ENCODE measurements around the gene HACD2. TPM values are rescaled to one million over a fixed set of nuclear protein-coding genes. Genes with fewer than 3 reads are reported as not detected.
"Not testable (repeated sequence)": the region's sequence is repeated elsewhere in the genome, so short reads cannot be mapped to it uniquely, and the experiment has no call there.

Gene HACD2
- total RNA-seq, 1 experiment from 2014 or later, result 43.0 TPM

DNA sequence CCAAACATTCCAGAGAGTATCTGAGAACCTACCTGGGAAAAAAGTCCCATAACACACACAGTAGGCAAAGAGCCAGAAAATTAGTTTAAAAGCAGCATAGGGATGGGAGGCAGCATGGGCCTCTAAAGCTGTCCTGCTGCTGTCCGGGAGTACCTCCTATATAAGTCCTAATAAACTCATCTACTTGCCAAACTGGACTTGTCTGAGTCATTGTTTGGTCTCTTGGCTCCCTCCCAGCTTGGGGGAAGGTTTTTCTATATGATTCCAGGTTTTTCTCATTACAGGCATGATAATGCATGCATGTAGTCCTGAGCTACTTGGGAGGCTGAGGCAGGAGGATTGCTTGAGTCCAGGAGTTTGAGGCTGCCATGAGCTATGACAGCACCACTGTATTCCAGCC is 17.5 kb upstream of the HACD2 start (continued):
- TF ChIP-seq EZH2phosphoT487 (IDR thresholded peaks at IDR 0.05; ENCODE audit: borderline replicate concordance) (no peak), RAD21 (IDR thresholded peaks at IDR 0.05; ENCODE audit: low read depth) (0 out of 2 replicates have a peak, but pooled peaks have one; percentile 11)

GRCh38 chr3:123600863-123601262 is 16.0 kb upstream of the HACD2 start:
- BruUV-seq (replicated peaks); ATAC-seq; H3K36me3 ChIP-seq (ENCODE audit: control insufficient read depth in 1 of 2, insufficient read depth in 2 of 2, low read length in 2 of 2); H3K27ac ChIP-seq (ENCODE audit: low read depth, low read length); DNase-seq (ENCODE audit: low read depth, low spot score); H3K9me3 ChIP-seq (ENCODE audit: control insufficient read depth in 1 of 2, insufficient read depth in 1 of 2, low read depth in 1 of 2, low read length in 2 of 2); H3K27me3 ChIP-seq (ENCODE audit: insufficient read depth, low read length); H3K4me3 ChIP-seq (replicated peaks in 1 of 2; ENCODE audit: low read depth in 1 of 2, low read length in 2 of 2); H4K20me1 ChIP-seq (ENCODE audit: insufficient read depth); H3K9ac ChIP-seq (ENCODE audit: low read length); intact Hi-C loops (cut with micrococcal nuclease); H2AFZ ChIP-seq (ENCODE audit: low read depth, low read length, poor library complexity, severe bottlenecking); RAD21 ChIA-PET (ENCODE audit: low non-redundant PET in 1 of 2, low total read pairs in 2 of 2, uncharacterized antibody in 2 of 2, unreplicated experiment in 2 of 2); H3K9me2 ChIP-seq (ENCODE audit: insufficient read depth); H3K79me2 ChIP-seq (ENCODE audit: insufficient read depth, low read length); CTCF ChIA-PET: not testable (repeated sequence)
- H3K4me2 ChIP-seq (ENCODE audit: low read length), result peak overlapping the region; percentile 67
- TF ChIP-seq SP1 (IDR thresholded peaks at IDR 0.05; ENCODE audit: low read depth) (peak; percentile 34; the same call in 1 of the 2 replicates), JUND (IDR thresholded peaks at IDR 0.05) (peak; percentile 22; the same call in 1 of the 2 replicates)
- H3K4me1 ChIP-seq (ENCODE audit: control insufficient read depth in 1 of 2, insufficient read depth in 2 of 2, low read length in 2 of 2), result peaks cover 51 to 61% of the 10 kb centered on the region in 2 experiments
- POLR2A ChIA-PET, result interaction anchor here (1.4 kb wide), 1 partner anchor 15 kb away, joined by 8 read pairs; no protein-coding TSS in a partner anchor

GRCh38 chr3:123597561-123597960 is 12.7 kb upstream of the HACD2 start:
- no peak overlapping the region for H3K9ac ChIP-seq (ENCODE audit: low read length)
- H2AFZ ChIP-seq (ENCODE audit: low read depth, low read length, poor library complexity, severe bottlenecking), result no peak overlapping the region
- no peak for ATAC-seq
- CTCF ChIA-PET, result no interaction called here
- intact Hi-C loops (cut with micrococcal nuclease), result no loop called here
- POLR2A ChIA-PET, result no interaction called here
- no peaks in the 10 kb centered on the region for H3K27me3 ChIP-seq (ENCODE audit: insufficient read depth, low read length)
- TF ChIP-seq ZBTB33 (IDR thresholded peaks at IDR 0.05; ENCODE audit: extremely low read depth, insufficient replicate concordance, low read length), result no peak
- no peak for TF ChIP-seq ZNF274 (IDR thresholded peaks at IDR 0.05; ENCODE audit: low read depth, low read length)
- TF ChIP-seq SIN3A (IDR thresholded peaks at IDR 0.05; ENCODE audit: low read depth), result no peak
- TF ChIP-seq EGR1 (IDR thresholded peaks at IDR 0.05; ENCODE audit: low read depth), result no peak
- TF ChIP-seq ELF1 (IDR thresholded peaks at IDR 0.05; ENCODE audit: borderline replicate concordance, low read depth), result no peak
- no peak for TF ChIP-seq YY1 (IDR thresholded peaks at IDR 0.05; ENCODE audit: extremely low read depth, insufficient replicate concordance, low read depth, low read length)
- TF ChIP-seq, protein P1, sequence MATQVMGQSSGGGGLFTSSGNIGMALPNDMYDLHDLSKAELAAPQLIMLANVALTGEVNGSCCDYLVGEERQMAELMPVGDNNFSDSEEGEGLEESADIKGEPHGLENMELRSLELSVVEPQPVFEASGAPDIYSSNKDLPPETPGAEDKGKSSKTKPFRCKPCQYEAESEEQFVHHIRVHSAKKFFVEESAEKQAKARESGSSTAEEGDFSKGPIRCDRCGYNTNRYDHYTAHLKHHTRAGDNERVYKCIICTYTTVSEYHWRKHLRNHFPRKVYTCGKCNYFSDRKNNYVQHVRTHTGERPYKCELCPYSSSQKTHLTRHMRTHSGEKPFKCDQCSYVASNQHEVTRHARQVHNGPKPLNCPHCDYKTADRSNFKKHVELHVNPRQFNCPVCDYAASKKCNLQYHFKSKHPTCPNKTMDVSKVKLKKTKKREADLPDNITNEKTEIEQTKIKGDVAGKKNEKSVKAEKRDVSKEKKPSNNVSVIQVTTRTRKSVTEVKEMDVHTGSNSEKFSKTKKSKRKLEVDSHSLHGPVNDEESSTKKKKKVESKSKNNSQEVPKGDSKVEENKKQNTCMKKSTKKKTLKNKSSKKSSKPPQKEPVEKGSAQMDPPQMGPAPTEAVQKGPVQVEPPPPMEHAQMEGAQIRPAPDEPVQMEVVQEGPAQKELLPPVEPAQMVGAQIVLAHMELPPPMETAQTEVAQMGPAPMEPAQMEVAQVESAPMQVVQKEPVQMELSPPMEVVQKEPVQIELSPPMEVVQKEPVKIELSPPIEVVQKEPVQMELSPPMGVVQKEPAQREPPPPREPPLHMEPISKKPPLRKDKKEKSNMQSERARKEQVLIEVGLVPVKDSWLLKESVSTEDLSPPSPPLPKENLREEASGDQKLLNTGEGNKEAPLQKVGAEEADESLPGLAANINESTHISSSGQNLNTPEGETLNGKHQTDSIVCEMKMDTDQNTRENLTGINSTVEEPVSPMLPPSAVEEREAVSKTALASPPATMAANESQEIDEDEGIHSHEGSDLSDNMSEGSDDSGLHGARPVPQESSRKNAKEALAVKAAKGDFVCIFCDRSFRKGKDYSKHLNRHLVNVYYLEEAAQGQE (IDR thresholded peaks at IDR 0.05; ENCODE audit: low read depth), result no peak
- TF ChIP-seq ZFX (IDR thresholded peaks at IDR 0.05), result no peak
- no TSS peak for BruUV-seq (replicated peaks)
- peaks cover 21 to 28% of the 10 kb centered on the region in 2 experiments for H3K4me1 ChIP-seq (ENCODE audit: control insufficient read depth in 1 of 2, insufficient read depth in 2 of 2, low read length in 2 of 2)
- no peaks in the 10 kb centered on the region for H3K36me3 ChIP-seq (ENCODE audit: control insufficient read depth in 1 of 2, insufficient read depth in 2 of 2, low read length in 2 of 2)
- H3K9me3 ChIP-seq (ENCODE audit: control insufficient read depth in 1 of 2, insufficient read depth in 1 of 2, low read depth in 1 of 2, low read length in 2 of 2), result no peaks in the 10 kb centered on the region
- H3K9me2 ChIP-seq (ENCODE audit: insufficient read depth), result no peaks in the 10 kb centered on the region
- no peak overlapping the region for H3K27ac ChIP-seq (ENCODE audit: low read depth, low read length)
- no peak for DNase-seq (ENCODE audit: low read depth, low spot score)
- H3K4me2 ChIP-seq (ENCODE audit: low read length), result no peak overlapping the region
- RAD21 ChIA-PET (ENCODE audit: low non-redundant PET in 1 of 2, low total read pairs in 2 of 2, uncharacterized antibody in 2 of 2, unreplicated experiment in 2 of 2), result no interaction called here
- H4K20me1 ChIP-seq (ENCODE audit: insufficient read depth), result no peaks in the 10 kb centered on the region
- H3K4me3 ChIP-seq (replicated peaks in 1 of 2; ENCODE audit: low read depth in 1 of 2, low read length in 2 of 2), result no peak overlapping the region
- H3K79me2 ChIP-seq (ENCODE audit: insufficient read depth, low read length), result no peaks in the 10 kb centered on the region

Measured in HCT116 (cell line).